ENCODE results near the gene RERE.

Gene RERE

DNA sequence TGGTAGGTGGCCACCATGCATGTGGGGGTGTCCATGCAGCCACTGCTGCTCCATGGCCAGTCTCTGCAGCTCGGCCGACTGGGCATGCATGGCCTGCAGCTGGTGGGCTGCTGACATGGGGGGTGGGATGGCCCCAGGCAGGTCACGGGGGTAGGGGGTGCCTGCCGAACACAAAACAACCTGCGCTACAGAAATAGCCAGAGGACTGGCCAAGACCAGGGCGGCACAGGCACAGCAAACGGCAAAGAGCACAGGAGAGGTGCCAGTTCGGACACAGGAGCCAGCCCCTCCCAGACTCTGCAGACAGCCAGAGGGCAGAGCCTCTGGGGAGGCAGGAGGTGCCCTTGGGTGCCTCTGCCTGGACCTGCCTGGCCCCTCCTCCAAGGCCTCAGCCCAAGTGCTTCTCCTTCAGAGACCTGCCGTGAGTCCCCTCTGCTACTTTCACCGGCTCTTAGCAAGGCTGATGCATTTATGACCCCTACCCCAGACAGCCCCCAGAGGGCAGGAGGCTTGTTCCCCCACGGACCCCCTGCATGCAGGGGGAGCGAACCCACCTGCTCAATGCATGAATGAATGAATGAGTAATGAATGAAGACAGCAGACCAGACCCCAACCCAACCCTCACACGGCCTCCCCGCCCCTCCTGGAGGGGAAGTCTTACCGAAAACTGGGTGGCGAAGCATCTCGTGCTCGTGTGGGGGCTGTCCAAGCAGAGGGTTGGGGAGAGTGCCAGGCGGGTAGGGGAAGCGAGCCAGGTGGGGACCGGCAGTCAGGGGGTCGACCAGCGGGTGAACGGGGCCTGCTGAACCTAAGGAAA lies 461.8 kb downstream of the RERE start:
- DNase-seq = no peak

DNA sequence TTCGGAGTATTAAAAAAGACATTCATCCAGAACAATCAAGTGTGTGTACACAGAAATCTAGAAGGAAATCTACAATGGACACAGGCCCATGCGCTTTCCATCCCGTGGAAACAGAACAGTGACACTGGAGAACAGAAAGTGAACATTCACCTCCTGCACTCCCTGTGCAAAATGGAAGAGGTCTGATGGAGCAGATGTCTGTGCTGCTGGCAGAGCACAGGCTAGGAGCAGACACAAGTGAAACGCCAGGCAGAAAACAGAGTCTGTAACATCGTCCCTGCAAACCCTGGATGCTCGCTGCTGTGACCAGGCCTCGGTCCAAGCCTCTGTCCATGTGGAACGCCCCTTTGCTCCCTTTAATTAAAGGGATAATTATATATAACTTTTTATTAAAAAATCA lies 463.4 kb downstream of the RERE start:
- no peak for DNase-seq

DNA sequence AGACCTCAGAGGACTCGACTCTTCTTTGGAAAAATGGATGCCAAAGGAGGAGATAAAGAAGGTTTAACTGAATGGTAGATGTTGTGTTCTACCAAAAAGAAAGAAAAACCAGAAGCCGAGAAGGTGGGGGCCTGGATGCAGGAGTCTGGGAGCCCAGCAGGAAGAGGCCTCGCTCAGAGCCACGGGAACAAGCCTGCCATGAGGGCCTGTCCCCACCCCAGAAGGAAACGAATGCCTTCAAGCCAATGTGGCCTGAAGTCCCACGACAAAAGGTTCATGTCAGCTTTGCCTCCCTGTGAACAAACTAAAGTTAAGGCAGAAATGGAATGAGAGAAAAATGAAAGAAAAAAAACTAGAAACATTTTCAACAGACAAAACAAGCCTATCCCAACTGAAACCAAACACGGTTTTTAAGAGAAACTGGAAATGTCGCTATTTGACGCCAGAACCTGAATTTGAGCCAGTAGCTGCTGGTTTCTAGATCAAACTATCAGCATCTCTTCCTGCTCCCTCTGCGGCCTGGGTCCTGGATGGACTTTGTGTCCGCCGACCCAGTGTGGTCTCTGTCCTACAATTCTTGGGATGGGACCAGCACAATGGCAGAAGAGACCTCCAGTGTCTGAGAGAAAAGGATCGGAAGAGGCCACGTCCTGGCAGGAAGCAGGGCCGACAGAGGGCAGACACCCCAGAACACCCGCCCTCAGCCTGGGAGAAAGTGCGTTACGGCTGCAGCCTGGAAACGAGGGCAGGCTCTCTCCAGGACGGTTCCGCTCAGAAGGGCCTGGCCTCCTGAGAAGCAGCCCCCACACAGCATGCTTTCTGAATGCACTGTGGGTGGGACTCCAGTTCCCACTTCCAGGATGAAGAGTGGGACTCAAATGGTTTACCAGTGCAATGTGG lies 464.3 kb downstream of the RERE start:
- no peak for DNase-seq

DNA sequence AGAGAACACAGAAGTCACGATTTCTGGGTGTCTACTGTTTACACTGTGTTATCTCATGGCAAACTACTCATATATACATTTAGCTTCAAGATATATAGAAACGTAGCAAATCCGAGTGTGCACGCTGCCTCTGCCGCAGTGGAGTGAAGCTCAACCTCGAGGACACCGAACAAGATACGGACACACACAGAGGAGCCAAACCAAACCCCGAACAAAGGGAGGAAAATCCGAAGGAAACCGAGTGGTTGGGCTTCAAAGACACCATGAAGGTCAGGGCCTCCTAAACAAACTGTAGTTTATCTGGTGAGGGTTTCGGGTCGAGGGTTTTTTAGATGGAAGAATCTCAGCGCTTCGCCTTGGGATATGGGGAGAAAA lies 465.0 kb downstream of the RERE start:
- DNase-seq = no peak

DNA sequence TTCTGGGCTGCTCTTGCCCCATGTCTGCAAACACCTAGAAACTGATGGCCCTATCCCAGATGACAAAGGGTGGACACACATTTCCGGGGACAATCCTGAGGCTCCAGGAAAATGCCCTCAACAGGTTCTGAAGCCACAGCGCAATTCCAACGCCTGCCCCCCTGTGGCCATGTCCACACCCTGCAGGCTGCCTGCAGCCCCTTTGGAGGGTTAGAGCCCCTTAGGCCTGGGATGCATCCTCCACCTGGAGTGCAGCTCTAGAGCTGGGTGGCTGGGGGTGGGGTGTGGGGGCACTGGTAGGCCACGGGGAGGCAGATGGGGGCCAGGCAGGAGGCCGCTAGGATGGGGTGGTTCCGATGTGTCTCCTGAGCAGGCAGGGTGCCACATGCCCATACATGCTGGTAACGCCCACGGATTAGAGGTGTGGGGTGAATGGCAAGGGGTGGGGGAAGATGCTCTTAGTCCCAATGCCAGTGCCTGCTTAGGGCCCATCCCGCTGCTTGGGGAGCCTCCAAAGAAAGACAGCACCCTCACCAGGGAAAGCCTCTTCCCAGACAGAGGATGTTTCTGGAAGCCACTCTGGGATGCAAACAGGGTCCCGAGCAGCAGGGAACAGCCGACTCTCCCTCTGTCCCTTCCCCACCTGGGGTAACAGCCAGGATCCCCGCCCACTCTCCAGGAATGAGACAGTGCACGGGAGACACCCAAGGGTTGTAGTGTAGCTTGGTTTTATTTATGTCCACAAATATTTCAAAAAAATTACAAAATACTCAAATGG lies 465.6 kb downstream of the RERE start:
- DNase-seq = peak; percentile 52

DNA sequence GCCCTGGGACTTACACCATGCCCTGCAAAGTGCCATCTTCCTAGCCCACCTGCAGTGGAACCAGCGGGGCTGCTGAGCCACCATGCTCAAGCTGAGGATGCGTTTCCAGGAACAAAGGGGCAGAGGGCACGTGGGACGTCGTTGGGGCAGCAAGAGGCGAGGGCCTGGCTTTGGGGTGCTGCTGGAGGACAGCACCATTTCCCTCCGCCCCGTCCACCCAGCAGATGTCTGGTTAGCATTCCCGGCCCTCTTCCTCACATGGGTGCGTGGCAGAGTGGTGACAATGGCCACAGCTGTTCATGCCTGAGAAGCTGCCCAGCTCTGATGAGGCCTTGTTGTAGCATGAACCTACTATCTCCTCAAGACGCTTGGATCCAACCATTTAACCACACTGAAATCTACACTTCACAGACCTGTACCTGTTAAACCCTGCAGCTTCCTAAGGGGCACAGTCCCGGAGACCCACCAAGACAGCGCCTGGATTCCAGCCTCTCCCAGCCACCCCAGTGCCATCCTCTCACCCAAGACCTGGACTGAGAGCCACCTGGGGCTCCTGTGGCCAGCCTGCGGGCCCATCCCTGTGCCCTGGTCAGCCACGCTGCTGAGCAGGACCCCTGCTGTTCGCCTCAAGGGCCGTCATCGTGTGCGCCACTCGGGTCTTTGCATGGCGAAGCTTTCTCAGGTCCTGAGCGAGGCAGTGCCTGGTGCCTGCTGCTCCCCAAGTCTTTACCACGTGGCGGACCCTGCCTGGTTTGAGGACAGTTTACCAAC lies 466.3 kb downstream of the RERE start:
- no peak for DNase-seq

DNA sequence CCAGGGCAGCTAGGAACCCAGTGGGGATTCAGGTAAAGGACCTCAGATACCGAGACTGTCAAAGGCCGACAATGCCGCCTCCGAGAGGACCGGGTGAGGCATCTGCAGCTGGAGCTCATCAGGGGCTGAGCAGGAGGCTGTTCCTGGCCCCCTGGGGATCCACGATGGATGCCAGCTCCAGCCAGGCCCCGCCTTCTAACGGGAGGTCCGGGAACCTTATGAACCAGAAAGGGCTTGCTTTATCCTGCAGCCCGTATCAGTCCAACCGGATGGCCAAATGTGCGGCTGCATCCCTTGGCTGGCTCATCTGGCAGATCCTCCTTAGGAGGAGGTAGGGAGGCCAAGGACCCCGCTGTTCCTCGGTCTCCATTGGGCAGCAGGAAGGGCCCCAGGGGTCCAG lies 467.5 kb downstream of the RERE start:
- DNase-seq = peak; percentile 48

DNA sequence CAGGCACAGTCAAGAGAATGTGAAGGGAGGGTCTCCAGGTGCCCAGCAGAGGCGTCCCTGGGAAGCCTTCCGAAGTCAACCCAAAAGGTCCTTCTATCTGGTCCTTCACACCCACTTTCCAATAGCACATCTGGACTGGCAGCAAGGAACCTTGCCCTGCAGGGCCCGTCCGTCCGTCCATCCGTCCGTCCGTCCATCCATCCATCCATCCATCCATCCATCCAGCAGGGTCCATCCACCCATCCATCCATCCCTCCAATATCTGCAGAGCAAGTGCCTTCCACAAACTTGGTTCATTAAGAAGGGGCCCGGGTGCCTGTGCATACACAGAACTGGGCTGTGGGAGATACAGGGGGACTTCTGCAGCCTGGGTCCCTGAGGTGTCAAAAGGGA lies 468.0 kb downstream of the RERE start:
- DNase-seq = peak; percentile 48

DNA sequence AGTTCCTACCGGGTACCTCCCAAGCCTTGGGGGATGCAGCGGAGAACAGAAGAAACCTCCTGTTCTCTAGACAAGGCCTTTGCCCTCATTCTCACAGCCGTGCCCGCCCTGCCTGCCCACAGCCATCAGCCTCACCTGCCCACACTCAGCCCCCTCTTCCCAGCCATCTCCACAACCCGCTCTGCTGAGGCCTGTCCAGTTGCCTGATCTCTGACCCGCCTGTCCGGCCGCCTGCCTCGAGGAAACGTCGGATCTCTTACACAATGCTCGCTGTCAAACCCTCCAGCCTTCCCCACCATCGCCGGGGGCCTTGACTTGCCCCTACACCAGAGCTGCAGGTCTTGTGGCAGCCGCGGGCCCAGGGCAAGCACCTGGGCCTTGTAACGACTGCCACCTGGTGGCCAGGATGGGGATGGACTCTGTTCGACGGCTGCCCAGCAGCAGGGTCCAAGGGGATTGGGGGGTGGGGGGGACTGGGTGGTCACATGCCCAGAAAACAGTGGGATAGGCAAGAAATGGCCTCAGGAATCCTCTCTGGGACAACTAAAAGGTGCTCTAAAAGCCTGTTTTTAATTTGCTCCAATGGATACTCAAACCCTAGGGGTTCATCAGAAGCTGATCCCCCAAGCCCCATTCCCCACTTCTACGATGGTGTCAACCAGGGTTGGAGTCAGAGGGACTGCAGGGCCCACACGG lies 468.5 kb downstream of the RERE start:
- DNase-seq = peak; percentile 79

DNA sequence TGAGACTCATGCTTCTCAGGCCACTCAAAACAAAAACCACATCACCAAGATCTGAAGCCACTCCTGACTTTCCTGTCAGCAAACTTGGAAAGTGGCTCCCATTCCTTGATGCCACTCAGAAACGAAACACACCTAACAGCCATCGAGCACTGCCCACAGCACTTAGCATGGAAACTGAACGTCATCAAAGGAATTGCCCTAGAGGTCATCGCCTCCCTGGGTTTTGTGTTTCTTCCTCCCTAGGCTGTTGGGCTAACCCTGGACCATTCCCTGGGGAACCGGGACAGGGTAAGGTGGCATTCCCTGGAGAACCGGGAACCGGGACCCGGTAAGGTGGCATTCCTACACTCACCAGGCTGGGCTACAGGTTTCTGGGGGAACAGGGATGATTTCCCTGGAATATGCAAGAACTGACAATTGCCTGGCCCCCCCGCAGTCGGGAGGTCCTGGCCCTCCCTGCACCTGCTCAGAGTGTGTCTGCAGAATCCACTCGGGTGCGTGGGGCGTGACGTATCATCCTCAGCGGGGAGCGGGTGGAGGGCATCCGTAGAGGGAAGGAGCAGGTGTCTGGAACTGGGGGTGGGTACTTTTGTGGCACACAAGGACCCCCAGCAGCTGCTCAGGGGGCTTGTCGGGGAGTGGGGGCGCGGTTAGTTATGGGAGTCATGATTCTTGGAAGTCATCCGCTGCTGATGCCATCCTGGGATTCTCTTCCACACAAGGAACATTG lies 469.2 kb downstream of the RERE start:
- DNase-seq = no peak

DNA sequence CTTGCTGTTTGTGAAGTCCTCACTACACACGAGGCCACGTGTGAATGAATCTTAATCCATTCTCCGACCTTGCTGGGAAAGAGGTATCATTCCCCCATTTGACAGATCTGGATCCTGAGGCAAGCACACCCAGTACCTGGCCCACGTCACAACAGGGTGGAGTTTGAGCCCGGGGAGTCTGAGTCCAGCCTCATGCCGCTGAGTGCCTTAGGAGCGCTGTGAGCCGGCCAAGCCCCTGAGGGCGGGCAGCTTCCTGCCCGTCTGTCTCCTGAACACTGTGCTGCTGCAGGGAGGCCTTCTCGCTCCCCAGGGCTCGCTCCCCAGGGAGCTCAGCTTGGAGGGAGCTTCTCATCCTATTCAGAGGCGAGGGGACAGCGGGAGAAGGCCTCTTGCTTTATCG lies 469.8 kb downstream of the RERE start:
- no peak for DNase-seq

DNA sequence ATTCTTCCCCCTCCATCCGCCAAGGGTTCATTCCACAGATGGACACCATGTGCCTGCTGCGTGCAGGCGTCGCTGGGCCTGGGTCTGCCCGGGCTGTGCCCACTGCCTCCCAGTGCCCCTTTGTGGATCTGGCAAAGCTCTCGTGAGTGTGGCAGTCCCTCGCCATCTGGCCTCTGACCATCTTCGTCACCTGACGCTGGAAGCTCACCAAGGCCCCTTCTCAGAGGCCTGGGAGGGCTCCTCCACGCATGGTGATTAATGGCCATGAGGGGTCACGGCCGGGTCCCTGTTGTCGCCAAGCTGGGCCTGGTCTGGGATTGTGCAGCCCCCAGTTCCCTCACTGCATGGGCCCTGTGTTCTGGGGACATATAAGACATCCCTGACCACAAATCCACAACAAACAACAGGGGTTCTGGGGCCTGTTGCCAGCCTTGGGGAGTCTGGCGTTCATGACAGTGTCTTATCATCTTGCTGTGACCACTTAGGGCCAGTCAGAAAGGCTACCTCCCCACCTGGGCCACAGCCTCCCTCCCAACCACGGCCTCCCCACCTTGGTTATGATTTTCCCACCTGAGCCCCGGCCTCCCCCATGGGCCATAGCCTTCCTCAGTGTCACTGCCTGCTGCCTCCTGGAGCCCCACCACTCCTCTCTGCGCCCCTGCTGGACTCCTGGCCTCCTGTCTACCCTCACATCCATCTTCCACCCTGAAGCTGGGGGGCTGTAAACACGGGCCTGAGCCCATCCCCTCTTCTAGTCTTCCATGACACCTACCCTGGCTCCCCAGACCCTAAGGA lies 471.6 kb downstream of the RERE start:
- no peak for DNase-seq

DNA sequence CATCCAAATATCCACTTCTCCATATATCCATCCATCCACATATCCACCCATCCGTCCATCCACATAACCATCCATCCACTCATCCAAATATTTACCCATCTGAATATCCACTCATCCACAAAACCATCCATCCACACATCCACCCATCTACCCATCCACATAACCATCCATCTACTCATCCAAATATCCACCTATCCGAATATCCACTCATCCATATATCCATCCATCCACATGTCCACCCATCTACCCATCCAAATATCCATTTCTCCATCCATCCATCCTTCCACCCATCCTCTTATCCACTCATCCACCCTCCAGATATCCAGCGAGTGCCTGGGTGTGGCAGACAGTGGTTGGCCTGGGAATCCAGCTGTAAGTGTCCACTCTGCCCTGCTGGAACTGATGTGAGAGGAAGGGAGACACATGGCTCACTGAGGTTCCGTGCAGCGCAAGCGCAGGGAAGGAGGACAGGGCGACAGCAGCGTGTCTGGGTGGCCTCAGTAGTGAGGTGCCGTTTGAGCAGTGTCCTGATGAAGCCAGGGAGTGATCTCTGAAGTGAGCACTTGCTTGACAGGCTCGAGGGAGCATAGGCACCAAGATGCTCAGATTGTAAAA lies 472.4 kb downstream of the RERE start:
- no peak for DNase-seq

DNA sequence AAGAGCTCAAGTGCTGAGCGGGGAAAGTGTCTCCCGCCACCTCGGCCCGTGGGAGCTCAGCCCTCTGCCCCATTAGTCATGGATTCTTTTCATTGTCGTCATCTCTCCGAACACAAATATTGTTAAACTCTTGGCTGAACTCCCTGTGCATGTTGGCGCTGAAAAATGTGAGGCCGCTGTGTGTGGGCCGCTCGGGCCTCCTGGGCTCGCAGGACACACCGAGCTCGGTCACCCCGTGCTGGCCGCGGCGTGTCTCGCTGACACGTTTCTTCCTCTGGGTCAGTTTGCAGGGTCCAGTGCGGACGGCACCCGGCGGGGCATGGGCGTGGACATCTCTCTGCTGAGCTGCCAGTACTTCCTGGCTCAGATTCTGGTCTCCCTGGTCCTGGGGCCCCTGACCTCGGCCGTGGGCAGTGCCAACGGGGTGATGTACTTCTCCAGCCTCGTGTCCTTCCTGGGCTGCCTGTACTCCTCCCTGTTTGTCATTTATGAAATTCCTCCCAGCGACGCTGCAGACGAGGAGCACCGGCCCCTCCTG lies 473.9 kb downstream of the RERE start:
- peak; percentile 68 for DNase-seq

DNA sequence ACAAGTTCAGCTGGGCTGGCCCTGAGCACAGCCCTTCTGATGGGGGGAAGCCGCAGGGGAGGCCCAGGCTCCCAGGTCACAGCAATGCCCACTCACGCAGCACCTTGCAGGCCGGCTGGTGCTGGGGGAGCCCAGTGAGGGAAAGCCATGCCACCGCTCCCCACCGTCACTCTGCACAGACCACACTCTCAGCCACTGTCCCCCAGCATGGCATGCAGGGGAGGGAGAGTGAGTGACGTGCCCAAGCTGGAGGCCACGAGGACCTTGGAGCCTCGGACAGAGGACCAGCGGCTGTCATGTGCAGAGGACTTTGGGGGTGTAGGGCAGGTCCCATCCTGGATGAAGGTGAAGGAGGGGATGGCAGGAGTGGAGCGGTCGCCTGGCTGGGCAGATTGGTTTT lies 474.4 kb downstream of the RERE start:
- DNase-seq = no peak

DNA sequence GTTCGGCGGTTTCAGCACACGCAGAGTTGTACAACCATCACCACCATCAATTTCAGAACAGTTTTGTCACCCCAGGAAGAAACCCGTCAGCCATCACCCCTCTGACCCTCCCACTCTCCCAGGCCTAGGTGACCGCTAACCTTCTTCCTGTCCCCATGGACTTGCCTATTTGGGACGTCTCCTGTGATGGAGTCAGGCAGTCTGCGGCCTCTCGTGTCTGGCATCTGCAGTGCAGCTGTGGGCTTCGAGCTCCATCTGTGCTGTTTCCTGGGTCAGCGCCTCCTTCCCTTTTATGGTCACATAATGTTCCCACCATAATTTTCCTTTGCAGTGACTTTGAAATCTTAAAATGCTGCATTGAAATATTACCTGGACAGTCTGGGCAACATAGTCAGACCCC lies 475.1 kb downstream of the RERE start:
- DNase-seq = no peak

DNA sequence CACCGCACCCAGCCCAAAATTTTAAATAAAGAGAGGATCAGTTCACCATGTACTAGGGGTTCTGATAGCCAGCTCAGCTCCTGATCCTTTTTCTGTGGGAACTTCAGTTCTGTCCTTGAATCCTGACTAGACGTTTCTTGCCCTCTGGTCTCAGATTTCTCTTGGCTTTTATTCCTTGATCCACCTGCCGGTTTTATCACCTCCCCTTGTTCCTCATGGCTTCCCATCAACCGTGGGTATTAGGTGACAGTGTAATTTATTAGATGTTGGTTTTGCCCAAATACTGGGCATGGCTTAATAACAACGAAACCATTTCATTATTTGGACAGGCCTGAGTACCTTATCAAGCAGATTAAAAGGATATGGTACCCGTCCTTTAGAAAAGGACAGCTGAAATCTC lies 477.0 kb downstream of the RERE start:
- DNase-seq = no peak

DNA sequence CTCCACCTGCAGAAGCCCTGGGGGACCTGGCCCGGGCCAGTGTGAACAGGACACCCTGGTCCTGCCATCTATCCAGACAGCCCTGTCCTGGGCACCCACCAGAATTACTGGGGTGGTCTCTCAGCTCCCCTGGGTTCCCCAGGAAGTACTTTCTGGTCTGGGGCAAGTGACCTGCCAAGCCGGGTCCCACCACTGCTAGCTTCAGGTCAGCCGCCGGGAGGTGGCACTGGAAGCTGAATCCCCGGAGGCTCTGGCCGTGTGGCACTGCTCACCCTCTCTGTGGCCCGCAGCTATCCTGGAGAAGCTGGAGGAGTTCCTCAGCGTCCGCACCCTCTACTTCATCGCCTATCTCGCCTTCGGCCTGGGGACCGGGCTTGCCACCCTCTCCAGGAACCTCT lies 478.2 kb downstream of the RERE start:
- no peak for DNase-seq

DNA sequence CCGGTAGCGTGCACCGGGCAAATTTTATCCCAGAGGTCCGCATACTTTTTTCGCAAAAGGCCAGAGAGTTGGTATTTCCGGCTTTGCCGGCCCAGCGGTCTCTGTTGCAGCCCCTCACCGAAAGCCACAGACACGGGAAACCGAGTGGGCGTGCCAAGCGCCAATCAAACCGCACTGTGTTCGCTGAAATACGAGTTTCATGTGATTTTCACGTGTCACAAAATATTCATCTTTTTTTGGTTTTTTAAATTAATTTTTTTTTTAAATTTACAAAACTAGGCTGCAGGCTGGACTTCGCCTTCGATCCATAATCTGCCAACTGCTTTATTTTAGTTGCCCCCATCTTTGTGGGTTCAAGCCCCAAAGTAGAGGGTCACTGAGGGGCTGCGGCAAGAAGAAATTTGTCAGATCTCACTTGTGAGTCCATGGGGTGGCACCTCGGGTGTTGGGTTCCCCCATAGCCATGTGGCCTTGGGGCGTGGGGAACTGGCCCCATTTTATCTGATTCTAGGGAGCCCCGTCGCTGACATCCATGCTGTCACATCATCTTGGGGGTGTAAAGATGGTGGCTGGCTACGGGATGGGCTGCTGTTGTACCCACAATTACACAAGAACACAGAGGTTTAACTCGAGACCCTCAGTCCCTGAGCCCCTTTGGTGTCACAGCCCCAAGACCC lies 478.8 kb downstream of the RERE start:
- no peak for DNase-seq
